ENCODE data around the gene RAF1. TPM values are rescaled to one million over a fixed set of nuclear protein-coding genes. Genes with fewer than 3 reads are reported as not detected.

RAF1 gene
- total RNA-seq, 1 donor from 2014 or later, result 96.8 TPM

- Mint-ChIP-seq H3K9me3 (ENCODE audit: unreplicated experiment) (no peaks in the 10 kb centered on the region), H3K27me3 (ENCODE audit: unreplicated experiment) (peaks cover 13% of the 10 kb centered on the region), H3K27ac (ENCODE audit: unreplicated experiment) (peak overlapping the region; percentile 30), H3K4me1 (ENCODE audit: unreplicated experiment) (peaks cover 10% of the 10 kb centered on the region), H3K4me3 (ENCODE audit: unreplicated experiment) (no peak overlapping the region), H3K36me3 (ENCODE audit: low read depth, unreplicated experiment) (peaks cover 36% of the 10 kb centered on the region)
- TF ChIP-seq CTCF (IDR thresholded peaks at IDR 0.05; ENCODE audit: unreplicated experiment), result no peak
- no peak for DNase-seq (ENCODE audit: low spot score)
Measured at GRCh38 chr3:12585970-12586369, 77.9 kb downstream of the RAF1 start.

GRCh38 chr3:12585181-12585580 lies 78.7 kb downstream of the RAF1 start:
- peak overlapping the region; percentile 45 for H3K27ac Mint-ChIP-seq (ENCODE audit: unreplicated experiment)
- H3K4me3 Mint-ChIP-seq (ENCODE audit: unreplicated experiment), result no peak overlapping the region

GRCh38 chr3:12584083-12584482 lies 79.8 kb downstream of the RAF1 start:
- no peak overlapping the region for H3K27ac Mint-ChIP-seq (ENCODE audit: unreplicated experiment)
- TF ChIP-seq CTCF (IDR thresholded peaks at IDR 0.05; ENCODE audit: unreplicated experiment), result no peak
- H3K27me3 Mint-ChIP-seq (ENCODE audit: unreplicated experiment), result peaks cover 15% of the 10 kb centered on the region
- peaks cover 23% of the 10 kb centered on the region for H3K4me1 Mint-ChIP-seq (ENCODE audit: unreplicated experiment)
- H3K36me3 Mint-ChIP-seq (ENCODE audit: low read depth, unreplicated experiment), result peaks cover 37% of the 10 kb centered on the region
- DNase-seq (ENCODE audit: low spot score), result no peak
- no peak overlapping the region for H3K4me3 Mint-ChIP-seq (ENCODE audit: unreplicated experiment)
- H3K9me3 Mint-ChIP-seq (ENCODE audit: unreplicated experiment), result no peaks in the 10 kb centered on the region

More at GRCh38 chr3:12585181-12585580, 78.7 kb downstream of the RAF1 start:
- Mint-ChIP-seq H3K36me3 (ENCODE audit: low read depth, unreplicated experiment) (peaks cover 34% of the 10 kb centered on the region), H3K9me3 (ENCODE audit: unreplicated experiment) (no peaks in the 10 kb centered on the region), H3K27me3 (ENCODE audit: unreplicated experiment) (peaks cover 8% of the 10 kb centered on the region), H3K4me1 (ENCODE audit: unreplicated experiment) (peaks cover 13% of the 10 kb centered on the region)
- DNase-seq (ENCODE audit: low spot score), result no peak
- TF ChIP-seq CTCF (IDR thresholded peaks at IDR 0.05; ENCODE audit: unreplicated experiment), result no peak

- TF ChIP-seq CTCF (IDR thresholded peaks at IDR 0.05; ENCODE audit: unreplicated experiment), result no peak
- H3K4me3 Mint-ChIP-seq (ENCODE audit: unreplicated experiment), result no peak overlapping the region
- no peaks in the 10 kb centered on the region for H3K9me3 Mint-ChIP-seq (ENCODE audit: unreplicated experiment)
- DNase-seq (ENCODE audit: low spot score), result no peak
- H3K4me1 Mint-ChIP-seq (ENCODE audit: unreplicated experiment), result peaks cover 23% of the 10 kb centered on the region
- no peak overlapping the region for H3K27ac Mint-ChIP-seq (ENCODE audit: unreplicated experiment)
- peaks cover 15% of the 10 kb centered on the region for H3K27me3 Mint-ChIP-seq (ENCODE audit: unreplicated experiment)
- peaks cover 36% of the 10 kb centered on the region for H3K36me3 Mint-ChIP-seq (ENCODE audit: low read depth, unreplicated experiment)
Measured at GRCh38 chr3:12583280-12583679, 80.6 kb downstream of the RAF1 start.

GRCh38 chr3:12582730-12583129 lies 81.2 kb downstream of the RAF1 start:
- Mint-ChIP-seq H3K9me3 (ENCODE audit: unreplicated experiment) (no peaks in the 10 kb centered on the region), H3K27ac (ENCODE audit: unreplicated experiment) (no peak overlapping the region), H3K4me3 (ENCODE audit: unreplicated experiment) (no peak overlapping the region), H3K27me3 (ENCODE audit: unreplicated experiment) (peaks cover 15% of the 10 kb centered on the region), H3K36me3 (ENCODE audit: low read depth, unreplicated experiment) (peaks cover 36% of the 10 kb centered on the region), H3K4me1 (ENCODE audit: unreplicated experiment) (peaks cover 23% of the 10 kb centered on the region)
- TF ChIP-seq CTCF (IDR thresholded peaks at IDR 0.05; ENCODE audit: unreplicated experiment), result no peak
- DNase-seq (ENCODE audit: low spot score), result no peak

Measured in endothelial cell (in vitro differentiated cells).